ENCODE results near the gene PTGIS.

PTGIS gene

GRCh38 chr20:49466114-49466912 is 101.6 kb downstream of the PTGIS start:
- DNase-seq, result no peak

- DNase-seq, result no peak
These were observed 103.4 kb downstream of the PTGIS start for GRCh38 chr20:49464556-49464955.

- no peak for DNase-seq
These were observed 105.3 kb downstream of the PTGIS start for GRCh38 chr20:49462626-49463025.

- no peak for DNase-seq
These were observed 105.9 kb downstream of the PTGIS start for GRCh38 chr20:49461894-49462620.

- DNase-seq, result no peak
These were observed 107.0 kb downstream of the PTGIS start for GRCh38 chr20:49460916-49461315.

- DNase-seq, result no peak
These were observed 107.8 kb downstream of the PTGIS start for GRCh38 chr20:49460131-49460530.

GRCh38 chr20:49459684-49460083 is 108.3 kb downstream of the PTGIS start:
- DNase-seq, result no peak

- DNase-seq, result no peak
These were observed 110.5 kb downstream of the PTGIS start for GRCh38 chr20:49457444-49457843.

- DNase-seq, result no peak
These were observed 111.3 kb downstream of the PTGIS start for GRCh38 chr20:49456646-49457045.

- DNase-seq, result no peak
These were observed 112.2 kb downstream of the PTGIS start for GRCh38 chr20:49455691-49456090.

Data from SHP77 (cell line).